ENCODE results near the gene TAF6.

TAF6 gene

DNA sequence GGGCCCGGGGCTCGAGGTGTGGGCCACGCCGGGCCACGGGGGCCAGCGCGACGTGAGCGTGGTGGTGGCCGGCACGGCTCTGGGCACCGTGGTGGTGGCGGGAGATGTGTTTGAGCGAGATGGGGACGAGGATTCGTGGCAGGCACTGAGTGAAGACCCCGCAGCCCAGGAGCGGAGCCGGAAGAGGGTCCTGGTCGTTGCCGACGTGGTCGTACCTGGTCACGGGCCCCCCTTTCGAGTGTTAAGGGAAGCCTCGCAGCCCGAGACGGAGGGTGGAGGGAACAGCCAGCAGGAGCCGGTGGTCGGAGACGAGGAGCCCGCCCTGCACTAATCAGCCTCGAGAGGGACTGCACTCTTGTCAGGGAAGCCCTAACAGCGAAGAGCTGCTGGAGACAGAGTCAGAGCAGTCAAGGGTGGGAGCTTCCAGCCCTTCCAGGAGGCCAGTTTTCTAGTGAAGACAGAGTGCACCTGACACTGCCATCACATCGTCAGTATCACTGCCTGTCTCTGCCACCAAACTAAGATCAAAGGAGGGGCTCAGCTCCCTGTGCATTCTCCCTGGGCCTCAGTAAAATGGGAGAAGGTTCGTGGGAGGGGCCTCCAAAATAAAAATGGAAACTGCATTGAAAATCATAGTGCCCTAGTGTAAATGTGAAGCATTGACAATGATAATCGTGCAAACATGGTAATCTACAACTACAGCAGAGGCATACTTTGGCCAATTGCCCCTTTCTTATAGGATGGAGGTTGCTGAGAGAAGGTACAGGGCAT, 8.9 kb upstream of the TAF6 start:
- H2AFZ ChIP-seq (ENCODE audit: low read depth, low read length) = peak overlapping the region; percentile 79
- DNase-seq = peak; percentile 60
- no peak overlapping the region for H3K23ac ChIP-seq (ENCODE audit: low read length in 2 of 2)
- H3K14ac ChIP-seq (ENCODE audit: low read length in 2 of 2) = peak overlapping the region in 1 of 2 experiments; percentile 100
- H3K4me2 ChIP-seq (ENCODE audit: low read length, poor library complexity, severe bottlenecking) = peak overlapping the region; percentile 86
- peak overlapping the region; percentile 96 for H4K91ac ChIP-seq (ENCODE audit: low read length)
- peak overlapping the region; percentile 97 for H2BK120ac ChIP-seq (ENCODE audit: low read depth, low read length)
- peaks cover 14% of the 10 kb centered on the region for H3K79me1 ChIP-seq (replicated peaks; ENCODE audit: low read length, poor library complexity, severe bottlenecking)
- peak overlapping the region; percentile 99 for H4K8ac ChIP-seq (ENCODE audit: low read length)
- H3K18ac ChIP-seq (ENCODE audit: low read depth in 1 of 2, low read length in 2 of 2) = peak overlapping the region; percentile 97 to 99
- H2BK5ac ChIP-seq (ENCODE audit: low read depth, low read length, poor library complexity, severe bottlenecking) = no peak overlapping the region
- peak overlapping the region; percentile 74 to 84 for H2BK12ac ChIP-seq (ENCODE audit: low read length in 2 of 2)
- peak overlapping the region; percentile 92 to 93 for H3K4me3 ChIP-seq (ENCODE audit: insufficient read depth in 1 of 2, low read depth in 1 of 2, low read length in 2 of 2)
- peaks cover 17% of the 10 kb centered on the region for H3K4me1 ChIP-seq (ENCODE audit: control insufficient read depth, insufficient read depth, low read depth, low read length)
- peak overlapping the region; percentile 95 for H2BK15ac ChIP-seq (ENCODE audit: low read depth, poor library complexity, severe bottlenecking)
- peaks cover 9 to 19% of the 10 kb centered on the region in 2 experiments for H3K36me3 ChIP-seq (ENCODE audit: control insufficient read depth in 1 of 2, insufficient read depth in 2 of 2, low read depth in 1 of 2, low read length in 2 of 2)
- no peak overlapping the region for H2AK5ac ChIP-seq (ENCODE audit: low read length, severe bottlenecking)
- no peak overlapping the region for H3K27ac ChIP-seq (ENCODE audit: low read length, poor library complexity, severe bottlenecking)
- WGBS = 5% methylated on average over 36 of the region's 37 CpGs
- no peaks in the 10 kb centered on the region for H3K9me3 ChIP-seq (ENCODE audit: control insufficient read depth, low read length)
- peak overlapping the region; percentile 98 for H3K9ac ChIP-seq (ENCODE audit: low read length)
- H3K4ac ChIP-seq (ENCODE audit: low read depth in 1 of 2, low read length in 2 of 2) = peak overlapping the region; percentile 97 to 99
- no peaks in the 10 kb centered on the region for H3K27me3 ChIP-seq (ENCODE audit: control insufficient read depth in 1 of 2, insufficient read depth in 1 of 2, low read length in 2 of 2)

- H3K4me2 ChIP-seq (ENCODE audit: low read length, poor library complexity, severe bottlenecking) = peak within 1 kb of the TSS; percentile 86
- peak within 1 kb of the TSS; percentile 89 for H2BK5ac ChIP-seq (ENCODE audit: low read depth, low read length, poor library complexity, severe bottlenecking)
- H3K4me3 ChIP-seq (ENCODE audit: insufficient read depth in 1 of 2, low read depth in 1 of 2, low read length in 2 of 2) = peak within 1 kb of the TSS; percentile 92 to 93
- under 1% methylated on average over 74 of the region's 85 CpGs for WGBS
- peak within 1 kb of the TSS; percentile 95 for H2BK15ac ChIP-seq (ENCODE audit: low read depth, poor library complexity, severe bottlenecking)
- H3K4me1 ChIP-seq (ENCODE audit: control insufficient read depth, insufficient read depth, low read depth, low read length) = peaks cover 17% of the 10 kb centered on the region
- no peak within 1 kb of the TSS for H2AK5ac ChIP-seq (ENCODE audit: low read length, severe bottlenecking)
- H3K4ac ChIP-seq (ENCODE audit: low read depth in 1 of 2, low read length in 2 of 2) = peak within 1 kb of the TSS; percentile 97 to 99
- peaks cover 16 to 26% of the 10 kb centered on the region in 2 experiments for H3K36me3 ChIP-seq (ENCODE audit: control insufficient read depth in 1 of 2, insufficient read depth in 2 of 2, low read depth in 1 of 2, low read length in 2 of 2)
- H3K27ac ChIP-seq (ENCODE audit: low read length, poor library complexity, severe bottlenecking) = peak within 1 kb of the TSS; percentile 98
- peak within 1 kb of the TSS in 1 of 2 experiments; percentile 100 for H3K14ac ChIP-seq (ENCODE audit: low read length in 2 of 2)
- peak; percentile 95 for DNase-seq
- peak within 1 kb of the TSS; percentile 81 to 97 for H3K23ac ChIP-seq (ENCODE audit: low read length in 2 of 2)
- peak within 1 kb of the TSS; percentile 96 for H4K91ac ChIP-seq (ENCODE audit: low read length)
- H4K8ac ChIP-seq (ENCODE audit: low read length) = peak within 1 kb of the TSS; percentile 99
- peak within 1 kb of the TSS; percentile 97 to 99 for H3K18ac ChIP-seq (ENCODE audit: low read depth in 1 of 2, low read length in 2 of 2)
- peaks cover 20% of the 10 kb centered on the region for H3K79me1 ChIP-seq (replicated peaks; ENCODE audit: low read length, poor library complexity, severe bottlenecking)
- H2BK12ac ChIP-seq (ENCODE audit: low read length in 2 of 2) = peak within 1 kb of the TSS; percentile 80 to 84
- H3K27me3 ChIP-seq (ENCODE audit: control insufficient read depth in 1 of 2, insufficient read depth in 1 of 2, low read length in 2 of 2) = no peaks in the 10 kb centered on the region
- peak within 1 kb of the TSS; percentile 98 for H3K9ac ChIP-seq (ENCODE audit: low read length)
- H2AFZ ChIP-seq (ENCODE audit: low read depth, low read length) = peak within 1 kb of the TSS; percentile 79
- H3K9me3 ChIP-seq (ENCODE audit: control insufficient read depth, low read length) = no peaks in the 10 kb centered on the region
- H2BK120ac ChIP-seq (ENCODE audit: low read depth, low read length) = peak within 1 kb of the TSS; percentile 97
Observed at GRCh38 chr7:100126931-100127865, 8.0 kb upstream of the TAF6 start, which contains the start of gene MBLAC1. MBLAC1 (plus strand) TSS chr7:100126967; CDS start chr7:100127396, 429 bp downstream.

DNA sequence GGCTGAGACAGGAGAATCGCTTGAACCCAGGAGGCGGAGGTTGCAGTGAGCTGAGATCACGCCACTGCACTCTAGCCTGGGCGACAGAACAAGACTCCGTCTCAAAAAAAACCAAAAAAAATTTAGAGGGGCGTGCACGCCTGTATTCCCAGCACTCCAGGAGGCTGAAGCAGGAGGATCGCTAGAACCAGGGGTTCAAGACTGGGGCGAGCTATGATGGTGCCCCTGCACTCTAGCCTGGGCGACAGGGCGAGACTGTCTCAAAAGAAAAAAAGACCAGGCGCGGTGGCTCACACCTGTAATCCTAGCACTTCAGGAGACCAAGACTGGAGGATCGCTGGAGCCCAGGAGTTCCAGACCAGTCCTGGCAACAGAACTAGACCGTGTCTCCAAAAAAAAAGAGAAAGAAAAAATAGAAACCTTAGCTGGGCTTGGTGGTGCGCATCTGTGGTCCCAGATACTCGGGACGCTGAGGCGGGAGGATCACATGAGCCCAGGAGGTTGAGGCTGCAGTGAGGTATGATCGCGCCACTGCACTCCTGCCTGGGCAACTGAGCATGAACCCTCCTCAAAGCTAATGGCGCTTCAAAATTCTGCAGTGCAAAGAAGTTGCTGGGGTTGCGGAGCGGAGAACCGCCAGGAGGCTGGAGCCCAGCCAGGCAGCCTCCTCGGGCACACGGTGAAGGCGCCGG, 7.2 kb upstream of the TAF6 start:
- Histone ChIP-seq H2BK5ac (ENCODE audit: low read depth, low read length, poor library complexity, severe bottlenecking) (peak overlapping the region; percentile 89), H3K9me3 (ENCODE audit: control insufficient read depth, low read length) (no peaks in the 10 kb centered on the region), H3K4me3 (ENCODE audit: insufficient read depth in 1 of 2, low read depth in 1 of 2, low read length in 2 of 2) (peak overlapping the region; percentile 92 to 93), H4K91ac (ENCODE audit: low read length) (peak overlapping the region; percentile 71), H3K36me3 (ENCODE audit: control insufficient read depth in 1 of 2, insufficient read depth in 2 of 2, low read depth in 1 of 2, low read length in 2 of 2) (peaks cover 20 to 29% of the 10 kb centered on the region in 2 experiments), H3K9ac (ENCODE audit: low read length) (peak overlapping the region; percentile 98), H3K14ac (ENCODE audit: low read length in 2 of 2) (peak overlapping the region in 1 of 2 experiments; percentile 16), H2BK120ac (ENCODE audit: low read depth, low read length) (peak overlapping the region; percentile 11), H2BK15ac (ENCODE audit: low read depth, poor library complexity, severe bottlenecking) (no peak overlapping the region), H2BK12ac (ENCODE audit: low read length in 2 of 2) (peak overlapping the region; percentile 2 to 28), H3K4me1 (ENCODE audit: control insufficient read depth, insufficient read depth, low read depth, low read length) (peaks cover 17% of the 10 kb centered on the region), H4K8ac (ENCODE audit: low read length) (peak overlapping the region; percentile 58), H3K4me2 (ENCODE audit: low read length, poor library complexity, severe bottlenecking) (peak overlapping the region; percentile 69), H3K18ac (ENCODE audit: low read depth in 1 of 2, low read length in 2 of 2) (peak overlapping the region; percentile 59 to 71), H3K4ac (ENCODE audit: low read depth in 1 of 2, low read length in 2 of 2) (peak overlapping the region; percentile 60 to 66), H3K79me1 (replicated peaks; ENCODE audit: low read length, poor library complexity, severe bottlenecking) (peaks cover 23% of the 10 kb centered on the region), H3K27me3 (ENCODE audit: control insufficient read depth in 1 of 2, insufficient read depth in 1 of 2, low read length in 2 of 2) (no peaks in the 10 kb centered on the region), H3K23ac (ENCODE audit: low read length in 2 of 2) (peak overlapping the region; percentile 35 to 81), H2AFZ (ENCODE audit: low read depth, low read length) (no peak overlapping the region), H3K27ac (ENCODE audit: low read length, poor library complexity, severe bottlenecking) (peak overlapping the region; percentile 98), H2AK5ac (ENCODE audit: low read length, severe bottlenecking) (no peak overlapping the region)
- WGBS = 28% methylated on average over 29 of the region's 29 CpGs
- DNase-seq = no peak
